Tibial nerve (tissue), 4 donors: ENCODE results near the gene CCDC60. TPM values are rescaled to one million over a fixed set of nuclear protein-coding genes. Genes with fewer than 3 reads are reported as not detected.

ENCODE experiments used
- DNase-seq, 2 donors: peaks; one replicate each; pipeline ENCODE4 v3.0.0-alpha.2; 2019; ENCODE audit warnings: low spot score in 2 of 2
- H3K27ac ChIP-seq, 4 donors: fragments of 200-600 bp; sonication (generic) in 3 of 4; one replicate each; pipeline ENCODE4 v1.5.1; 2017 to 2019; ENCODE audit warnings: mild to moderate bottlenecking in 1 of 4
- H3K27me3 ChIP-seq, 2 donors: fragments of 200-600 bp; sonication (generic) in 1 of 2; one replicate each; pipeline versions ENCODE4 v1.5.1 to v1.6.0; 2017 to 2019
- H3K36me3 ChIP-seq, 3 donors: fragments of 200-600 bp; sonication (generic); one replicate each; pipeline ENCODE4 v1.5.1; 2018 to 2019
- H3K4me1 ChIP-seq, 4 donors: fragments of 200-600 bp; sonication (generic) in 3 of 4; one replicate each; pipeline ENCODE4 v1.5.1; 2017 to 2019
- H3K4me3 ChIP-seq, 4 donors: fragments of 200-600 bp; sonication (generic) in 3 of 4; one replicate each; pipeline ENCODE4 v1.5.1; 2017 to 2019; ENCODE audit warnings: mild to moderate bottlenecking in 1 of 4, moderate library complexity in 1 of 4
- H3K9me3 ChIP-seq, 4 donors: fragments of 200-600 bp; sonication (generic) in 3 of 4; one replicate each; pipeline ENCODE4 v1.5.1; 2017 to 2019
- EP300 ChIP-seq, 2 donors: sonication (generic); formaldehyde crosslinking; IDR thresholded peaks; one replicate each; pipeline ENCODE4 v1.6.1; 2017; ENCODE audit warnings: antibody characterized with exemption in 2 of 2, mild to moderate bottlenecking in 1 of 2
- POLR2A ChIP-seq, 2 donors: fragments of 450-650 bp; IDR thresholded peaks; one replicate each; pipeline ENCODE4 v1.6.1; 2017; ENCODE audit warnings: antibody characterized with exemption in 2 of 2, mild to moderate bottlenecking in 2 of 2, moderate library complexity in 2 of 2
- WGBS, 2 donors: methylation state at CpG; one replicate each; pipeline ENCODE4 v1.1.5; 2018; 5-methylcytosine and 5-hydroxymethylcytosine counted together
- total RNA-seq, 4 donors: library from RNA; depleted of rRNA; stranded (reverse); fragments of >200 nt; gene quantifications; one replicate each; pipeline ENCODE4 v1.1.0, GENCODE V29; 2016
- TF ChIP-seq, protein P1 (sequence below), 5 experiments: fragments of 200-600 bp in 3 of 5; fragments of 450-650 bp in 2 of 5; sonication (generic) in 3 of 5; IDR thresholded peaks; one replicate each; pipeline ENCODE4 v1.5.1; 2016 to 2019; ENCODE audit warnings: antibody characterized with exemption in 5 of 5, mild to moderate bottlenecking in 3 of 5, moderate library complexity in 2 of 5

CCDC60 gene
- total RNA-seq, 4 donors from 2014 or later: not detected

- Histone ChIP-seq H3K9me3 (no peaks in the 10 kb centered on the region), H3K4me1 (no peaks in the 10 kb centered on the region), H3K27ac (no peak overlapping the region), H3K27me3 (no peaks in the 10 kb centered on the region), H3K36me3 (no peaks in the 10 kb centered on the region), H3K4me3 (no peak overlapping the region)
- no peak for DNase-seq
- TF ChIP-seq POLR2A (IDR thresholded peaks at IDR 0.05): no peak
- TF ChIP-seq, protein P1, sequence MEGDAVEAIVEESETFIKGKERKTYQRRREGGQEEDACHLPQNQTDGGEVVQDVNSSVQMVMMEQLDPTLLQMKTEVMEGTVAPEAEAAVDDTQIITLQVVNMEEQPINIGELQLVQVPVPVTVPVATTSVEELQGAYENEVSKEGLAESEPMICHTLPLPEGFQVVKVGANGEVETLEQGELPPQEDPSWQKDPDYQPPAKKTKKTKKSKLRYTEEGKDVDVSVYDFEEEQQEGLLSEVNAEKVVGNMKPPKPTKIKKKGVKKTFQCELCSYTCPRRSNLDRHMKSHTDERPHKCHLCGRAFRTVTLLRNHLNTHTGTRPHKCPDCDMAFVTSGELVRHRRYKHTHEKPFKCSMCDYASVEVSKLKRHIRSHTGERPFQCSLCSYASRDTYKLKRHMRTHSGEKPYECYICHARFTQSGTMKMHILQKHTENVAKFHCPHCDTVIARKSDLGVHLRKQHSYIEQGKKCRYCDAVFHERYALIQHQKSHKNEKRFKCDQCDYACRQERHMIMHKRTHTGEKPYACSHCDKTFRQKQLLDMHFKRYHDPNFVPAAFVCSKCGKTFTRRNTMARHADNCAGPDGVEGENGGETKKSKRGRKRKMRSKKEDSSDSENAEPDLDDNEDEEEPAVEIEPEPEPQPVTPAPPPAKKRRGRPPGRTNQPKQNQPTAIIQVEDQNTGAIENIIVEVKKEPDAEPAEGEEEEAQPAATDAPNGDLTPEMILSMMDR (IDR thresholded peaks at IDR 0.05): no peak
- no peak for TF ChIP-seq EP300 (IDR thresholded peaks at IDR 0.05)
- WGBS, 2 donors: 84 to 85% methylated on average over 6 of the region's 6 CpGs
These were observed 170.5 kb downstream of the CCDC60 start for GRCh38 chr12:119505001-119505400.

DNA sequence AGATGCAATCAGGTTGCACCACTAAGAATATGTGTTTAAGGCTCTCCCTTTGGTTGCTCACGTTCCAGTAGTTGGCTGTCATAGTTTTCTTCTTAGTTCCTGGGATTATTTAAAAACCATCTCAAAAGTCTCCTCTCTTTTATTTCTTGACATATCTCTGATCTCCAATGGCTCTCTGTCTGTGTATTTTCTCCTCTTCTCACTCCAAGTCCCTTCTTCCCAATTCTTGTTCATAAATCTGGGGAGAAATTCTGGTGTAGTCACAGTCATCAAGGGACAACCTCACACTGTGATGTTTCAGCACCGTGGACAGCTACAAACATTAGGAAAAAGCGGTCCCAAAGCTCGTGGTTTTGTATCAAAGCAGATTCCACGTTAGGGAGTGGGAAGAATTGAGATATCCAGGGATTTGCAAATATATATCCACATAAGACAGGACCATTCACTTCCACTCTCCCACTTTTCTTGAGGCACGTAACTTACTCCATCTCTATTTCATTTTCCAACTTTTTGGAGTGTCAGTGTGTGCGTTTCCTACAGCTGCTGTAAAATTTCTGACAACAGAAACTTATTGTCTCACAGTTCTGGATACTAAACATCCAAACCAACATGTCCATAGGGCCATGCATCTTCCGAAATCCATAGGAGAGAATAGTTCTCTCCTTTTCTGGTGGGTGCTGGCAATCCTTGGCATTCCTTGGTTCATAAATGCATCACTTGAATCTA is 178.4 kb downstream of the CCDC60 start:
- Histone ChIP-seq H3K27ac (no peak overlapping the region), H3K4me1 (no peaks in the 10 kb centered on the region), H3K4me3 (no peak overlapping the region), H3K36me3 (no peaks in the 10 kb centered on the region), H3K27me3 (no peaks in the 10 kb centered on the region), H3K9me3 (peaks cover 0 to 12% (median 0%) of the 10 kb centered on the region in 4 donors)
- 38 to 39% methylated on average over 8 of the region's 8 CpGs for WGBS, 2 donors
- peak in 1 of 2 donors; percentile 5 for DNase-seq
- TF ChIP-seq POLR2A (IDR thresholded peaks at IDR 0.05): no peak
- no peak for TF ChIP-seq EP300 (IDR thresholded peaks at IDR 0.05)
- TF ChIP-seq, protein P1 (IDR thresholded peaks at IDR 0.05): no peak

DNA sequence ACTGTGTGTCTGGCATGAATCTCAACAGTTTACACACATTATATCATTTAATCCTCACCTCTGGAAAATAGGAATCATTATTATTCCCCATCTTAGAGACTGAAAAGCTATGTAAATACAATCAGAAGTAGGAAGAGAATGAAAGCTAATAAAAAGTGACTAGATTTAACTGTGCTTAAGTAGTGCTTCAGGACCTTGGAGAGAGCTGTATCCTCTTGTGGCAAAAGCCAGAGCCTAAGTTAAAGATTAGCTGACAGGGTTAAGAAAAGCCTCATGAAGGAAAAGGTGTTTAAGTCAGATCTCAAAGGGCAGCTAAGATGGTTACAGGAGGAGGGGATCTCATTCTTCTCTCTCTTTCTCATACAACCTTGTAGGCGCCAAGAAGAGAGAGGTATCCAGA is 193.7 kb downstream of the CCDC60 start:
- 31 to 52% methylated on average over 1 of the region's 1 CpG for WGBS, 2 donors
- H3K4me1 ChIP-seq: no peaks in the 10 kb centered on the region
- peaks cover 0 to 5% (median 0%) of the 10 kb centered on the region in 4 donors for H3K9me3 ChIP-seq
- H3K27ac ChIP-seq: no peak overlapping the region
- TF ChIP-seq POLR2A (IDR thresholded peaks at IDR 0.05) (no peak), EP300 (IDR thresholded peaks at IDR 0.05) (no peak)
- TF ChIP-seq, protein P1 (IDR thresholded peaks at IDR 0.05): no peak
- no peak for DNase-seq
- no peak overlapping the region for H3K4me3 ChIP-seq
- no peaks in the 10 kb centered on the region for H3K36me3 ChIP-seq
- H3K27me3 ChIP-seq: no peaks in the 10 kb centered on the region

- Histone ChIP-seq H3K27ac (no peak overlapping the region), H3K36me3 (no peaks in the 10 kb centered on the region), H3K9me3 (peaks cover 0 to 15% (median 0%) of the 10 kb centered on the region in 4 donors), H3K4me3 (no peak overlapping the region), H3K4me1 (no peaks in the 10 kb centered on the region), H3K27me3 (no peaks in the 10 kb centered on the region)
- 81 to 100% methylated on average over 3 of the region's 3 CpGs for WGBS, 2 donors
- TF ChIP-seq EP300 (IDR thresholded peaks at IDR 0.05) (no peak), POLR2A (IDR thresholded peaks at IDR 0.05) (no peak)
- TF ChIP-seq, protein P1 (IDR thresholded peaks at IDR 0.05): no peak
- no peak for DNase-seq
These were observed 205.9 kb downstream of the CCDC60 start for GRCh38 chr12:119540476-119540875.

DNA sequence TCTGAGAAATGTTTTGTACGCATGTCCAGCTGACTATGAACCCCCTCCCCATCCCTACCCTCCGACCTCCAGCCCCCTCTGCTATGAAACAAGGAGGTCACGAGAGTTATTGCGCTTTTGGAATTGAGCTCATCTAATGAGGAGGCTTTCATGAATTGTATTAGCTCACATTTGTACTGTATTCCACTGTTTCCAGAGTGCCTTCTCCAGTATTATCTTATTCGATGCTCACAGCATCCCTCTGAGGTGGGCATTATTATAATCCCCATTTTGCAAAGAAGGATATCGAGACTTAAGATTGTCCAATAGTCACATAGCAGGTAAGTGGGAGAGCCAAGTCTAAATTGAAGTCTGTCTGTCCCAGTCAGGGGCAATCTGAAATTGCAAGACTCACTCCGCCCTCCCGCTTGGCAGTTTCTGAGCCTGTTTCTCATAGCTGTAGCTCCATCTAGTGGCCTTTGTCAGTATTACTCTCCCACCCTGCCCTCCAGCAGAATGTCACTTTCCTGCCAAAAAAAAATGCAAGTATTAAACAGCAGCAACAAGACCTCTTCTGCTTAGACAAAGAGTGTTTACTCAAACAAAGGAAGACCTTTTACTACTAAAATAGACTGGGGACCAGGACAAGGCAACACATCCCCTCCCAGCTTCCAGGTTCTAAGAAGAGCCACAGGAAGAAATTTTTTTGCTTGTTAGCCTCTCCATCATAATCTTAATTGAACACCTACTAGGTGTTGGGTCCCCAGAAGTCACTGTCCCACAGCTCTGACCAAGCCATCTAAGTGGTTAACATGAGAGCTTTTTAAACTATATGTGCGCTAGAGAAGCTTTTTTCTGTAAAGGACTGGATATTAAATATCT is 210.5 kb downstream of the CCDC60 start:
- WGBS, 2 donors: 34 to 44% methylated on average over 9 of the region's 9 CpGs
- Histone ChIP-seq H3K9me3 (no peaks in the 10 kb centered on the region), H3K4me3 (no peak overlapping the region), H3K36me3 (no peaks in the 10 kb centered on the region), H3K27me3 (no peaks in the 10 kb centered on the region), H3K4me1 (no peaks in the 10 kb centered on the region), H3K27ac (no peak overlapping the region)
- TF ChIP-seq EP300 (IDR thresholded peaks at IDR 0.05) (no peak), POLR2A (IDR thresholded peaks at IDR 0.05) (no peak)
- TF ChIP-seq, protein P1 (IDR thresholded peaks at IDR 0.05): peak; percentile 65 to 79 (median 68)
- DNase-seq: peak; percentile 38 to 82
